GM12874 (cell line): Measurements from ENCODE around the gene CST9.

ENCODE experiments used
- CTCF ChIP-seq: IDR thresholded peaks from 2 replicates; pipeline ENCODE4 v1.5.1; 2011; ENCODE audit warnings: low read depth, mild to moderate bottlenecking, control low read depth, low read length, moderate library complexity; ENCODE audit not compliant: insufficient read depth

The CST9 gene, protein sequence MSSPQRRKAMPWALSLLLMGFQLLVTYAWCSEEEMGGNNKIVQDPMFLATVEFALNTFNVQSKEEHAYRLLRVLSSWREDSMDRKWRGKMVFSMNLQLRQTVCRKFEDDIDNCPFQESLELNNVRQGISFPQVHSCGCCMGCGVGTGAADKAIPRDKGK

GRCh38 chr20:23605867-23606651 is at the start of gene CST9:
CST9 (minus strand) TSS chr20:23605917; CDS start chr20:23605864, 53 bp downstream.
- no peak for TF ChIP-seq CTCF

DNA sequence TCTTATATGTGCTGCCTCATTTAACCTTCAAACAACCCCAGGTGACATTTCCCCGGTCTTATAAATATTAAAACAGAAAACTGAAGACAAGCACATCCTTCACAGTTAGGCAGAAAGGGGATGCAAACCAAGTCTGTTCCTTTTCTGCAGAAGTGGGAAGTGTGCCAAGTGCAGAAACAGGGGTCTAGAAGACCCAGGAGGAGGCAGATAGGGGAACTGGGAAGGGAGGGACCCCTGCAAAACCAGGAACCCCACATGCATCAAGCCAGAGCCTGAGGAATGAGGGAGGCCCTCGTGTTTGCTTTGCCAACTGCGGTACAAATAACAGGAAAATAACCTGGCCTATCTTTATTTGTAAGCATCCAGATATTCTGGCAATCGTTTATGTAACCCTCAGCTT is 49.0 kb upstream of the CST9 start:
- no peak for TF ChIP-seq CTCF

DNA sequence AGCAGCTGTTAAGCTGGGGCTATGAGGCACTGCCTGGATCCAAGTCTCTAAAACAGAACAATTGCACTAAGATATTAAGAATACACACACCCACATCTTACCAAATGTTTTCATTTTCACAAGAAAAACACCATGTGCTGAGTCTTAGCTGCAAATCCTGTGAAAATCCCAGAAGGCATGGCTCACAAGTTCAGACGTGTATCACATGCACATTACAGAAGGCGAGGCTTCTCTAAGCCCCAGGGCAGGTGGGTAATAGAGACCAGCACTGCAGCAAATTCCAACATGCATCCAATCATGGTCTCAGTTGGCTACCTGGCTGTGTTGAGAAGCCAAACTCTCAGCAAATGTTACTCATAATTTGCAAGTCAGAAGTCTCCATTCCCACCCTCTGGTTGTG is 48.3 kb upstream of the CST9 start:
- no peak for TF ChIP-seq CTCF

DNA sequence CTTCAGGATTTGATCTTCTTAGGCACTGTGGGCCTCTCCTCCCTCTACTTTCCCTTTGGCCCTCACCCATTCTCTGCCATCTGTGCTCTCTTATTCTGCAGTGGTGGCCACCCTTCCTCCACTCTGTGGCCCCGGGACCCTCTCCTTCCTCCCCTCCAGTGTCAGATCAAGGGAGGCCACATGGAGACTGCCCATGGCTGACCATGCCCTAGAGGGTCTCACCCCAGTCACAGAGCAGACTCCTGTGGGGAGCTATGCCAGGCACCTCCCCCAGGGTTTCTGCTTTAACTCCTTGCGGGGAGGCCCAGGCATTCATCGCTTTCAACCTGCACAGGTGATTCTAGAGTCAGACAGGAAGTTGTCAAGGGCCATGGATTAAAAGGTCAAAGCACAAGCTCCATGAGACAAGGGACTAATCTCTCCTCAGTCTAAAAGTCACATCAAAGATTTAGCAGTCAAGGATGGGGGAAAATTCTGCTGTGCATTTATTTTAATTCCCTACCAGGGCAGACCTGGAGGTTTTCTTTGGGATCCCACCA is 47.8 kb upstream of the CST9 start:
- no peak for TF ChIP-seq CTCF

DNA sequence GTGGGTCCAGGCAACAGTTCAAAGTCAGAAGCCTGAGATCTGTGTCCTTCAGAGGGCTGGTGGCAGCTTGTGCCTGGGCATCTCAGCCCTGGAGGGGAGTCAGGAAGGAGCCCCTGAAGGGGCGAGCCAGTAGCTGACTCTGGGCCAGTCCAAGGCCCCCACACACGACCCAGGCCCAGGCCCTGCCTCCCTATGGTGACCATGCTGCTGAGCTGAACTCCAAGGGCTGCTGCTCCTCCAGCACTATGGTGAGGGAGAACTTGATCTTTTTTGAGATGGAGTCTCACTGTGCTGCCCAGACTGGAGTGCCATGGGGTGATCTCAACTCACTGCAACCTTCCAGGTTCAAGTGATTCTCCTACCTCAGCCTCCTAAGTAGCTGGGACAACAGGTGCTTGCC is 47.2 kb upstream of the CST9 start:
- no peak for TF ChIP-seq CTCF

DNA sequence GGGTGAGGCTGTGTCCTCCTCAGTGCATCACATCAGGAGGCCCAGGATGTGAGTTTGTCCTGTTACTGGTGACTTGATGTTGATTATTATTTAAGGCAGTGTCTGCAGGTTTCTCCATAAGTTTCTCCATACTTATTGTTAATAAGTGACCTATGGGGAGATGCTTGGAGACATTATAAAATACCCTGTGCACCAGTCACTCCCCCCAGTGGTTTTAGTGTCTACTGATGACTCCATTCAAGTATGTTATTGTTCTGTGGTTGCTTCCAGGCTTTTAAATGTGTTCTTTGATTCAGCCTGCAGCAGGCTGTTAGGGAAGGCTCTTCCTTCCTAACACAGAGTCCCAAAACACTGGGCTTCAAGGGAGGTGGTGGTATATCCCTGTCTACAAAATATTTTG is 46.7 kb upstream of the CST9 start:
- TF ChIP-seq CTCF = no peak

DNA sequence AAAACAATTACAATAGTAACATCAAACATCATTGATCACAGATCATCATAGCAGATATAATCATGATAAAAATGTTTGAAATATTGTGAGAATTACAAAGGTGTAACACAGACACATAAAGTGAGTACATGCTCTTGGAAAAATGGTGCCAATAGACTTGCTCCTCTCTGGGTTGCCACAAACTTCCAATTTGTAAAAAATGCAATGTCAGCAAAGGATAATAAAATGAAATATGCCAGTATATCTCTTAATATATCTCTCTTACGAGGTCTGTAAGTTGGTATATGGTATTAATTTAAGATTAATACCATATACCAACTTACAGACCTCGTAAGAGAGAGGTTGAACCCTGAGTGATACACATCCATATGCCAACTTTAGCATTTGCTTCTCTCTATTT is 45.4 kb upstream of the CST9 start:
- no peak for TF ChIP-seq CTCF
